GM12801 (cell line): Measurements from ENCODE around the gene DAZAP2.

ENCODE experiments used
- TF ChIP-seq, protein P1 (sequence below): IDR thresholded peaks from one replicate; pipeline ENCODE4 v1.5.1; 2011; ENCODE audit warnings: control low read depth; ENCODE audit not compliant: insufficient read length; ENCODE audit errors: extremely low read depth

DAZAP2 gene

DNA sequence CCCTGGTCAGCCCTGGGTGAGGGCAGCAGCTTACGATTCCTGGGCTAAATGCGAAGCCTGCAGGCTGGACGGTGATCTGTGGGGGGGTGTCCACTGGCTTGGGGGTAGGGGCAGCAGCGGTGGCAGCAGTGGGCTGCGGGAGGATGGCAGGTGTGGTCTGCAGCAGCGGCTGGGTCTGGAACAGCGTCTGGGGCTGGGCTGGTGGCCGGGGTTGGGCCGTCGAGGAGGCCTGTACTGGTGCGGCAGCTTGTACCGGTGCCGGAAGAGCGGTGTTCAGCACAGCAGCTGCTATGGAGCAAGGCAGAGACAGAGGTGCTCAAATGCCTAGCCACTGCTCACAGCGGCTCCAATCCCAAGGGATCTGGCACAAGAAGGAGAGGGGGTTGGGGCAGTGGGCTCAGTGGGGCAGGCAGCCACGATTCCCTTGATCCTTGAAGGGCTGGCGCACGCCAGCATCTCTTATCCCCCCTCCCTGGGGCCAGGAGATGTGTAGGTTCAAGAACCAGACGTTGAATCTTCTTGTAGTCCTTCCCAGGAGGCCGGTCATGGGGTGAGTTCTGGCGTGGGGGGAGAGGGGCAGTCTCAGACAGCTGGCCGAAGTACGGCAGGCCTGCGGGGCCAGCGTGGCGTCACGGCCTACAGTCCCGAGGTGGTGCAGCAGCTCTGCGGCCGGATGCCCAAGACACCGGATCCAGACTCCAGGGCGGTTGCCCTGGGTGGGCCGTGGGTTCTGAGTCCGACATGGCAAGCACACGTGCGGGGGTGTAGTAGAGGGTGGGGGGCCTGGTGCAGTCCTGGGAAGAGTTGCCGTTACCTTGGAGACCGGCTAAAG lies 40.7 kb upstream of the DAZAP2 start:
- TF ChIP-seq, protein P1, sequence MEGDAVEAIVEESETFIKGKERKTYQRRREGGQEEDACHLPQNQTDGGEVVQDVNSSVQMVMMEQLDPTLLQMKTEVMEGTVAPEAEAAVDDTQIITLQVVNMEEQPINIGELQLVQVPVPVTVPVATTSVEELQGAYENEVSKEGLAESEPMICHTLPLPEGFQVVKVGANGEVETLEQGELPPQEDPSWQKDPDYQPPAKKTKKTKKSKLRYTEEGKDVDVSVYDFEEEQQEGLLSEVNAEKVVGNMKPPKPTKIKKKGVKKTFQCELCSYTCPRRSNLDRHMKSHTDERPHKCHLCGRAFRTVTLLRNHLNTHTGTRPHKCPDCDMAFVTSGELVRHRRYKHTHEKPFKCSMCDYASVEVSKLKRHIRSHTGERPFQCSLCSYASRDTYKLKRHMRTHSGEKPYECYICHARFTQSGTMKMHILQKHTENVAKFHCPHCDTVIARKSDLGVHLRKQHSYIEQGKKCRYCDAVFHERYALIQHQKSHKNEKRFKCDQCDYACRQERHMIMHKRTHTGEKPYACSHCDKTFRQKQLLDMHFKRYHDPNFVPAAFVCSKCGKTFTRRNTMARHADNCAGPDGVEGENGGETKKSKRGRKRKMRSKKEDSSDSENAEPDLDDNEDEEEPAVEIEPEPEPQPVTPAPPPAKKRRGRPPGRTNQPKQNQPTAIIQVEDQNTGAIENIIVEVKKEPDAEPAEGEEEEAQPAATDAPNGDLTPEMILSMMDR, result no peak

DNA sequence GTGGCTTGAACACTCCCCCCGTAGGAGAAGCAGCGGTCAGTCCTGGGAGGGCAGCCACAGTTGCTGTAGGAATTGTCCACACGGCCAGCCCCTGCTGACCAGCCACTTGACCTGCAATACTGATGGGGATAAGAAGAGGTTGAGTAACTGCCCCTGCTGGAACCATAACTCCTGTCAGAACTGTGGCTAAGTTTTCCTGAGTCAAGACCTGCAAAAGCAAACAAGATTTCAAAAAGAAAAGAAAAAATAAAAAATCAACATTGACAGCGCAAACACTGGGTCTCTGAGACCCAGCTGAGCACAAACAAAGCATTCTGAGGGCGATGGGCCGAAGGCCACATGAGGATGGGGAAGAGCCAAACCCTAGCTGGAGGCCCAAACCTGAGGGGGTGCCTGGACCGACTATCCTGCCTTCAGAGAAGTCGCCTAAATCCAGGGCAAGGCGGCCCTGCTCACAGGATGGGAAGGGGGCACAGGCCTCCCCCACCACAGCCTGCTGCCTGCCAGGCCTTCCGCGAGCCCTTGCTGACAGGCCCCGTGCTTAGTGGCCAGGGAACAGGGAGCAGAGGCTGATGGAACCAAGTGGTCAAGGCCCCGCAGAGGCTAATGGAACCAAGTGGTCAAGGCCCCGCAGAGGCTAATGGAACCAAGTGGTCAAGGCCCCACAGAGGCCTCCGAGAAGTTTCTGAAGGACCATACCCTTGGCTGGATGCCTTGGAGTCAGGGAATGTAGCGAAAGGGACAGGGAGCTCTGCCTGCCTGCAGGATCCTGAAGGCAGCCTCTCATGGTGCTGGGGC lies 39.9 kb upstream of the DAZAP2 start:
- TF ChIP-seq, protein P1, result no peak

DNA sequence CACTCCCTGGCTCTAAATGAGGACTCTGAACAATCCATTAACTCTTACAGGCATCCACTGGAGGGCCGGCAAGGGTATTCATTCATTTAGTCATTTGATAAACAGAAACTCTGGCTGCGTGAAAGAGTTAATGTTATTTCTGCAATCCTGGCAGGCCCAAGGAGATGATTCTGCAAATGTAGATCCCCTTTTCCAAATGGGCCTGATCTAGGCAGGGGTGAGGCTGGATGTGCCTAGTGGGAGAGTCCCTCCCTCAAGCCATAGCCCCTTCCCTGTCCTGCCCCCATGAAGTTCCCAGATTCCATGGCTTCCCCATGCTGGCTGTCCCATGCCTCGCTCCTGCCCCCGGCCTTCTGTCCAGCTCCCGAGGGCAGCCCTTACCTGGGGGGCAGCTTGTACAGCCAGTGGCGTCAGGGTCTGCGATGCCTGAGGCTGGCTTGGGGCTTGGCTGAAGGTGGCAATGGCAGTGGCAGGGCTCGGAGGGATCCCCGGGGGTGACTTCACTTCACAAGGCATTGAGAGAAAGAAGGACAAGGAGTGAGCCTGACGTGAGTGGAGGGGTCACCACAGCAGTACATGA lies 39.2 kb upstream of the DAZAP2 start:
- TF ChIP-seq, protein P1, result no peak

DNA sequence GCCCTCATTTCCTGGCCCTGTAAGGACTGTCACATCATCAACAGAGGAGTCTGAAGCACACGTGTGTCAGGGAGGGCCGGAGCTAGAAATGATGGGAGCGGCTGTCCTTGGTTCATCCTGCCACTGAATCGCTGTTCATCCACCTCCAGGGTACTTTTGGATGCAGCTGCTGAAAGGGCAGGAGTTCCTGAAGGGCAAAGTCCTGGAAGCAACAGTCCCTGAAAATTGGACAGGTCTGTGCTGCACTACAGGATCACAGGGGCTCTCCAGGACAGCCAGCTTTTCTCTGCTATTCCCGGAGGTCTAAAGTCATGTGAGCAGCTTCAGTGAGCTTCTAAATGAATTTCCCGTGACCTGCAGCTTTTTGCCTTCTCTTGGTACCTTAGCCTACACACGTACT lies 38.5 kb upstream of the DAZAP2 start:
- TF ChIP-seq, protein P1, result no peak

DNA sequence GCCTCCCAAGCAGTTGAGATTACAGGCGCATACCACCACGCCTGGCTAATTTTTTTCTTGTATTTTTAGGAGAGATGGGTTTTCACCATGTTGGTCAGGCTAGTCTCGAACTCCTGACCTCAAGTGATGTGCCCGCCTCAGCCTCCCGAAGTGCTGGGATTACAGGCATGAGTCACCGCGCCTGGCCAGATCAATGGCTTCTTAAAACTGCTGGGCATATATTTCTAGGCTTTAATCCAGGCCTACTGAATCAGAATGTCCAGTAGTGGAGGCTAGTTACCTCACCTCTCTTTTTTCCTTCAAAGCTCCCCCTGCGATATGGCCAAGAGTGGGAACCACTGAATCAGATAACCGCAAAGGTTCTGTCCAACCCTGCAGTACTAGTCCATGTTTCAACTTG lies 37.8 kb upstream of the DAZAP2 start:
- TF ChIP-seq, protein P1, result no peak

DNA sequence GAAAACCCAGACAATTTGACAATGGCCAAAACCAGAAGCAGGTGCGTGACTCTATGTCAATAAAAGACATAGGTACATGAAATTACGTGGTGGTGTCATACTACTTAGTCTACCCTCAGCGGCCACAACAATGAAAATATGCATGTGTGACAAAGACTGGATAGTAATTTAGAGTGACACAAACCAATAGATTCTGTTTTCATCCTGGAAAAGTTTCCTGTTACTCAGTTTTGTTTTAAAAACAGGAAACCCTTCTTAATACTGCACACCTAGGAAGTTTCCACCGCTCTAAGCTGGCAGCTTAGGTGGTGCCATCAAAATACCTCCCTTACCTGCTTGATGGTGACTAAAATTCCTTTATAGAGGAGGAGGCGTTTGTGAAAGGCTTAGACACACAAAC lies 35.9 kb upstream of the DAZAP2 start:
- TF ChIP-seq, protein P1, result no peak

DNA sequence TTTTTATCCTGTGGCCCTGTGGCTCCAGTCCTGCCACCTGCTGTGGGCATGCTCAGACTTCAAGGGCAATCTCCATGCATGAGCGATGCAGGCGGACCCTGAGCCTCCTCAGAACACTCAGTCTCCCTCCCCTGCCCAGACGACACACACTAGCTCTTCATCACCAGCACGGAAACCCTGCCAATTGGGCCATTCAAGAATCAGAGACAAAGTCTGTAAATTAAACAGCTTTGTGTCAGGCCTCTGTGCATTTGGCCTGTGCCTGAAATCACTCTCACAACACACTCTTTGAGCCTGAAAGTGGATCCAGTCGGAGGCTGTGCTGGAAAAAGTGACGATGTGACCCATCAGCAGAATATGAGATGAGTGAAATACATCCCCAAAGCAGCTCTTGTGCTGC lies 33.3 kb upstream of the DAZAP2 start:
- TF ChIP-seq, protein P1, result no peak
